ENCODE data around the gene TRAM1L1. TPM values are rescaled to one million over a fixed set of nuclear protein-coding genes. Genes with fewer than 3 reads are reported as not detected.

Gene TRAM1L1
- total RNA-seq, result 1.5 TPM

- Histone ChIP-seq H3K36me3 (no peaks in the 10 kb centered on the region), H3K4me1 (peaks cover 6% of the 10 kb centered on the region), H3K27ac (no peak within 1 kb of the TSS), H3K4me3 (peak within 1 kb of the TSS; percentile 51 to 66), H3K27me3 (no peaks in the 10 kb centered on the region), H3K9me3 (no peaks in the 10 kb centered on the region)
- intact Hi-C loops (cut with DNase I), result no loop called here
- no peak for DNase-seq (ENCODE audit: extremely low spot score in 2 of 2)
- no peak for TF ChIP-seq POLR2A (IDR thresholded peaks at IDR 0.05)
- TF ChIP-seq CTCF (IDR thresholded peaks at IDR 0.05), result no peak
- no peak for TF ChIP-seq POLR2AphosphoS5 (IDR thresholded peaks at IDR 0.05; ENCODE audit: insufficient read depth in 1 of 2, low read depth in 1 of 2)
Observed at GRCh38 chr4:117084866-117085701, at the start of gene TRAM1L1. TSS of gene TRAM1L1 (minus strand) at chr4:117085576. CDS start at chr4:117085393, 183 bp downstream.

- intact Hi-C loops (cut with DNase I), result no loop called here
- no peak for DNase-seq (ENCODE audit: extremely low spot score in 2 of 2)
Observed at GRCh38 chr4:117134386-117134785, 49.0 kb upstream of the TRAM1L1 start.

GRCh38 chr4:117096886-117097285, 11.5 kb upstream of the TRAM1L1 start:
- no peak for TF ChIP-seq POLR2A (IDR thresholded peaks at IDR 0.05)
- no peak for TF ChIP-seq CTCF (IDR thresholded peaks at IDR 0.05)
- TF ChIP-seq POLR2AphosphoS5 (IDR thresholded peaks at IDR 0.05; ENCODE audit: insufficient read depth in 1 of 2, low read depth in 1 of 2), result no peak
- H3K27me3 ChIP-seq, result no peaks in the 10 kb centered on the region
- H3K27ac ChIP-seq, result no peak overlapping the region
- intact Hi-C loops (cut with DNase I), result no loop called here
- H3K36me3 ChIP-seq, result no peaks in the 10 kb centered on the region
- H3K4me1 ChIP-seq, result no peaks in the 10 kb centered on the region
- H3K4me3 ChIP-seq, result no peak overlapping the region
- DNase-seq (ENCODE audit: extremely low spot score in 2 of 2), result no peak
- no peaks in the 10 kb centered on the region for H3K9me3 ChIP-seq

More at GRCh38 chr4:117134386-117134785, 49.0 kb upstream of the TRAM1L1 start:
- Histone ChIP-seq H3K27me3 (no peaks in the 10 kb centered on the region), H3K27ac (no peak overlapping the region), H3K4me1 (no peaks in the 10 kb centered on the region), H3K9me3 (peaks cover 3% of the 10 kb centered on the region), H3K36me3 (no peaks in the 10 kb centered on the region), H3K4me3 (no peak overlapping the region)
- TF ChIP-seq POLR2AphosphoS5 (IDR thresholded peaks at IDR 0.05; ENCODE audit: insufficient read depth in 1 of 2, low read depth in 1 of 2) (no peak), POLR2A (IDR thresholded peaks at IDR 0.05) (no peak), CTCF (IDR thresholded peaks at IDR 0.05) (no peak)

- no peaks in the 10 kb centered on the region for H3K4me1 ChIP-seq
- H3K36me3 ChIP-seq, result no peaks in the 10 kb centered on the region
- no peak overlapping the region for H3K27ac ChIP-seq
- TF ChIP-seq POLR2AphosphoS5 (IDR thresholded peaks at IDR 0.05; ENCODE audit: insufficient read depth in 1 of 2, low read depth in 1 of 2) (no peak), POLR2A (IDR thresholded peaks at IDR 0.05) (no peak), CTCF (IDR thresholded peaks at IDR 0.05) (no peak)
- no peaks in the 10 kb centered on the region for H3K27me3 ChIP-seq
- DNase-seq (ENCODE audit: extremely low spot score in 2 of 2), result no peak
- no peak overlapping the region for H3K4me3 ChIP-seq
- intact Hi-C loops (cut with DNase I), result no loop called here
- H3K9me3 ChIP-seq, result no peaks in the 10 kb centered on the region
Observed at GRCh38 chr4:117096462-117096861, 11.1 kb upstream of the TRAM1L1 start.

- Histone ChIP-seq H3K4me3 (no peak overlapping the region), H3K27ac (no peak overlapping the region), H3K27me3 (no peaks in the 10 kb centered on the region), H3K9me3 (no peaks in the 10 kb centered on the region), H3K4me1 (no peaks in the 10 kb centered on the region), H3K36me3 (no peaks in the 10 kb centered on the region)
- no peak for TF ChIP-seq CTCF (IDR thresholded peaks at IDR 0.05)
- intact Hi-C loops (cut with DNase I), result no loop called here
- DNase-seq (ENCODE audit: extremely low spot score in 2 of 2), result no peak
Observed at GRCh38 chr4:117093571-117093970, 8.2 kb upstream of the TRAM1L1 start.

All from vagina (tissue), 2 donors.